ENCODE results near the gene TIMM22.
"Not testable (repeated sequence)": the region's sequence is repeated elsewhere in the genome, so short reads cannot be mapped to it uniquely, and the experiment has no call there.

Gene TIMM22

DNA sequence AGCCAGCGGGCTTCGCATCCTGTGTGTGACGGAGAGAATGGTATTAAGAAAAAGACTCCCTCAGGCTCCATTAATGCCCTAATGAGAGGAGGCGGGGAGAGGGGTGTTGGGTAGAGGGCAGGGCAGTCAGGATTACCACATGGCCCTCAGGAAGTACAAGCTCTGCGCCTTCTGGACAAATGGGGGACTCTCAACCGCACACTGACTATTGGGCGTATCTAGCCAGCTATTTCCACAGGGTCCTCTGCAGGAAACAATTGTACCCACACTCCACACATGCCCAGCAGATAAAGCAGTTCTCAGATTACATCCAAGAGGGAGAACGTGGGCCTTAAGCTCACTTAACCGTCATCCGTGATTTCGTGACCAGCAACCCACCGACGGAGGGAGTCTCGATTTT, 32.1 kb upstream of the TIMM22 start:
- in situ Hi-C loops (cut with HindIII; ENCODE audit: low sequenced_read_pairs): no loop called here
- no peak for DNase-seq (ENCODE audit: low read depth)
- H3K4me3 ChIP-seq (ENCODE audit: low read depth, low read length): no peak overlapping the region
- TF ChIP-seq, protein P1, sequence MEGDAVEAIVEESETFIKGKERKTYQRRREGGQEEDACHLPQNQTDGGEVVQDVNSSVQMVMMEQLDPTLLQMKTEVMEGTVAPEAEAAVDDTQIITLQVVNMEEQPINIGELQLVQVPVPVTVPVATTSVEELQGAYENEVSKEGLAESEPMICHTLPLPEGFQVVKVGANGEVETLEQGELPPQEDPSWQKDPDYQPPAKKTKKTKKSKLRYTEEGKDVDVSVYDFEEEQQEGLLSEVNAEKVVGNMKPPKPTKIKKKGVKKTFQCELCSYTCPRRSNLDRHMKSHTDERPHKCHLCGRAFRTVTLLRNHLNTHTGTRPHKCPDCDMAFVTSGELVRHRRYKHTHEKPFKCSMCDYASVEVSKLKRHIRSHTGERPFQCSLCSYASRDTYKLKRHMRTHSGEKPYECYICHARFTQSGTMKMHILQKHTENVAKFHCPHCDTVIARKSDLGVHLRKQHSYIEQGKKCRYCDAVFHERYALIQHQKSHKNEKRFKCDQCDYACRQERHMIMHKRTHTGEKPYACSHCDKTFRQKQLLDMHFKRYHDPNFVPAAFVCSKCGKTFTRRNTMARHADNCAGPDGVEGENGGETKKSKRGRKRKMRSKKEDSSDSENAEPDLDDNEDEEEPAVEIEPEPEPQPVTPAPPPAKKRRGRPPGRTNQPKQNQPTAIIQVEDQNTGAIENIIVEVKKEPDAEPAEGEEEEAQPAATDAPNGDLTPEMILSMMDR (IDR thresholded peaks at IDR 0.05; ENCODE audit: low read depth, low read length, missing control alignments): no peak

DNA sequence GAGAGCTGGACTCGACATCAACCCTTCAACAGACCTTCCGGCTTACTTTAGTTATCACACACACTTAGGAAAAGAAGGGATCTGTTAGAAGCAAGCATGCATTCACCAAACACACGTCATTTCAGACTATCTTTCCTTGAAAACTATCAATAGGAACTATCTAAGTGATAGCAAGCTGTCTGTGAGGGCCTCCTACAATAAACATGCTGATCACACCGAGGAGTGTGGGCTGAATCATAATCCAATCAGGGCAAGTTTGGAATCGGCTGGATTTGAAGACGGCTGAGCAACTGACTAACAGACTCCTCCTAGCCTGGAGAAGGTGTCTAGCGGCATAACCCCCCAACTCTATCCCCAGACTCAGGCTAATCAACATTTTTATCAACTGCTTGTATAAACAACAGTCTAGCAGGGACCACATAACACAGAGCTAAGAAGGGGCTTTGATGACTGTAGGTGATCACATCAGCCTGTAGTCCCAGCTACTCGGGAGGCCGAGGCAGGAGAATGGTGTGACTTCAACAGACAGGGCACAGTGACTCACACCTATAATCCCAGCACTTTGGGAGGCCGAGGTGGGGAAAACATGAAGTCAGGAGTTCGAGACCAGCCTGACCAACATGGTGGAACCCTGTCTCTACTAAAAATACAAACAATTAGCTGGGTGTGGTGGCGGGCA, 31.5 kb upstream of the TIMM22 start:
- in situ Hi-C loops (cut with HindIII; ENCODE audit: low sequenced_read_pairs): no loop called here
- no peak for DNase-seq (ENCODE audit: low read depth)
- TF ChIP-seq, protein P1 (IDR thresholded peaks at IDR 0.05; ENCODE audit: low read depth, low read length, missing control alignments): no peak

DNA sequence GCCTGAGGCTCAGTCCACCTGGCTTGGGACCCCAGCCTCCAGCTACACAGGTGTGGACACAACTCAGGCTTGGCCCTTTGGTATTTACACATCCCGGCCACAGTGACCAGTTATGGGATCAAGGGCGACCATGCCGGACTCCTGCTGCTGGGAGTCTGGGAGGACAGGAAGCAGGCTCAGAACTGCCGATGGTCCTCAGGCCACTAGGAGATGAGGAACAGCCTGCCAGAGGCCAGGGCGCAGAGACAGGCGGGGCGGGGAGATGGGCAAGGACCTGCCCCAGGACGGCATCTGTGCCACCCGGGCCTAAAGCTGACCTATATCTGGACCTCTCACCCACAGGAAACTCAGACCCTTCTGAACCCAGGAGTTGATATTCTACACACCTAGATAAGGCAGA, 29.8 kb upstream of the TIMM22 start:
- in situ Hi-C loops (cut with HindIII; ENCODE audit: low sequenced_read_pairs): no loop called here
- TF ChIP-seq, protein P1 (IDR thresholded peaks at IDR 0.05; ENCODE audit: low read depth, low read length, missing control alignments): no peak
- no peak overlapping the region for H3K4me3 ChIP-seq (ENCODE audit: low read depth, low read length)
- no peak for DNase-seq (ENCODE audit: low read depth)

More for the DNA sequence above, 31.5 kb upstream of the TIMM22 start:
- no peak overlapping the region for H3K4me3 ChIP-seq (ENCODE audit: low read depth, low read length)

DNA sequence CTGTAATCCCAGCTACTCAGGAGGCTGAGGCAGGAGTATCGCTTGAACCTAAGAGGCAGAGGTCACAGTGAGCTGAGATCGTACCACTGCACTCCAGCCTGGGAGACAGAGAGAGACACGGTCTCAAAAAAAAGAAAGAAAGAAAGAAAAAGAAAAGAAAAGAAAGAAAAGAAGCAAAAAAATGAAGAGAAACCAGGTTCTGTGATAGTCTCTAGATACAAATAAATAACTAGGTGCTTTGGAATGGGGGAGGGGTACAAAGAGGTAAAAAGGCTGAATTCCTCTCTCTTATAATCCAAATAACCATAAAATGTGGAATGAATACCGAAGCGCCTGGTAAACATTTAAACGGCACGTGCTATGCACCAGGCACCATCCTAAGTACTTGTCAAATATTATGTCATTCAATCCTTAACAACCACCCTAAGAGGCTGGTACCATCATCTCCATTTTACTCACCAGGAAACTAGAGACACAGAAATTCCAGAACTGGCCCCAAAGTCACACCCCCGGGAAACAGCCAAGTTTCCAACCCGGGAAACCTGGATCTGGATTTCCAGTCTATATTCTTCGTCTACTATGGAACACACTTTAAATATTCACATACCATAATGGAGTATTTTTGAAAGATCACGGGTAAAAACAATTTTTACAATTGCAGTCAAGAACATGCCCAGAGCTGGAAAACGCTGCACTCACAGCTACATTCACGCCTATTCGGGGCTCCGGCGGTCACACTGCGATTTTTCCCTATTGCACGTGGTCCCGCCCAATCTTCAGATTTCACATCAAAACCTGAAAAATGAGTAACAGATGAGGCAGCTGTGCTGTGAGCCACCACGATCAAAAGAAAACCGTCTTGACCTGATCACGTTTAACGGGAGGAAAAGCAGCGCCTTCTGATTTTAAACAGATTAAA, 27.9 kb upstream of the TIMM22 start:
- H3K4me3 ChIP-seq (ENCODE audit: low read depth, low read length): no peak overlapping the region
- TF ChIP-seq, protein P1 (IDR thresholded peaks at IDR 0.05; ENCODE audit: low read depth, low read length, missing control alignments): no peak
- DNase-seq (ENCODE audit: low read depth): no peak
- in situ Hi-C loops (cut with HindIII; ENCODE audit: low sequenced_read_pairs): no loop called here

DNA sequence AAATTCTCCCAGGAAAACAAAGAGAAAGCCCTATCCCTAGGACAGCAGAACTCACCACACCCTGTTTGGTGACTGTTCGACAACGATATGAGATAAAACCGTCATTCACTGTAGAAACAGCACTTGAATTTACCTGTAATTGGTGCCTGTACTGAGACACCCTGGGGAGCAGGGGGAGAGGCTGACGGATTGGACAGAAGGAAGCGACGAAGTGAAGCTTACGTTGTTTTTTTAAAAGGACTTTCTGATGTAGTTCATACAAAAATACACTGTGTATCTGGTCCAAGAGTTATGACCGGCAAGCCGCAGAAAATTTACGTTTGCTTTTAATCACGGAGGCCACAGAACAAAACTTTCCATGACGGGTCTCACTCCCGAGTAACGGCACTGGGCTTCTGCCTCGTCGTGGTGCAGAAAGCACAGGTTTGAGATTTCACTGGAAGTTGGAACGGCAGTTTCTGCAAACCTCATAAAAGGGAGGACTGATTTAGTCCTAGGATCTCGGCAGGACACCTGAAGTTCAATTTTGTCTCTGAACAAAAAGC, 27.0 kb upstream of the TIMM22 start:
- TF ChIP-seq, protein P1 (IDR thresholded peaks at IDR 0.05; ENCODE audit: low read depth, low read length, missing control alignments): no peak
- H3K4me3 ChIP-seq (ENCODE audit: low read depth, low read length): no peak overlapping the region
- DNase-seq (ENCODE audit: low read depth): no peak
- in situ Hi-C loops (cut with HindIII; ENCODE audit: low sequenced_read_pairs): loop anchor here (10.0 kb wide), 1 partner anchor 95 kb away; no protein-coding TSS in a partner anchor

DNA sequence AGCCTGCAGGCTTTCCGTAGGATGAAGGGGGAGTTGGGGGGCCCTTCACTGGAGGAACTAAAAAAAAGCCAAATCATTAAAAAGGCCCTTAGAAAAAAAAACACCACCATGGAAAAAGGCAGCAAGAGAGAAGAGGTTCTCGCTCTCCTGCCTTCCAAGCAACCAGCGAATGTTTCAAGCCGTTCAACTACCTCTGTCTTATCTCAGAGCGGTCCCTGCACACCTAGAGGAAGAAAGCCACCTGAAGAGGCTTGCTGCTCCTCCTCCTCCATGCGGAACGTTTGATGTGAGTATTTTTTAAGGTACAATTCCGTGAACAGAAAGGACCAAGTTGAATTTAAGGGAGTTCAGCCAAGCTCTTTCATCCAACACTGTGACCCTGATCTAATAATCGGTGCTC, 26.6 kb upstream of the TIMM22 start:
- no peak overlapping the region for H3K4me3 ChIP-seq (ENCODE audit: low read depth, low read length)
- in situ Hi-C loops (cut with HindIII; ENCODE audit: low sequenced_read_pairs): loop anchor here (10.0 kb wide), 1 partner anchor 96 kb away; no protein-coding TSS in a partner anchor
- TF ChIP-seq, protein P1 (IDR thresholded peaks at IDR 0.05; ENCODE audit: low read depth, low read length, missing control alignments): no peak
- DNase-seq (ENCODE audit: low read depth): no peak

DNA sequence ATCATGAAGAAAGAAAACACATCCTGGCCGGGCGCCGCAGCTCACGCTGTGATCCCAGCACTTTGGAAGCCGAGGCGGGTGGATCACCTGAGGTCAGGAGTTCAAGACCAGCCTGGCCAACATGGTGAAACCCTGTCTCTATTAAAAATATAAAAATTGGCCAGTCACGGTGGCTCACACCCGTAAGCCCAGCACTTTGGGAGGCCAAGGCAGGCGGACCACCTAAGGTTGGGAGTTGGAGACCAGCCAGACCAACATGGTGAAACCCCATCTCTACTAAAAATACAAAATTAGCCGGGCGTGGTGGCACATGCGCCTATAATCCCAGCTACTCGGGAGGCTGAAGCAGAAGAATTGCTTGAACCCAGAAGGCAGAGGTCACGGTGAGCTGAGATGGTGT, 25.1 kb upstream of the TIMM22 start:
- not testable (repeated sequence) for H3K4me3 ChIP-seq (ENCODE audit: low read depth, low read length); DNase-seq (ENCODE audit: low read depth)
- in situ Hi-C loops (cut with HindIII; ENCODE audit: low sequenced_read_pairs): loop anchor here (10.0 kb wide), 1 partner anchor 97 kb away; no protein-coding TSS in a partner anchor

Measured in astrocyte of the cerebellum (primary cell).